IMR-90 (cell line): ENCODE measurements around the gene LARP7. TPM values are rescaled to one million over a fixed set of nuclear protein-coding genes. Genes with fewer than 3 reads are reported as not detected.

ENCODE experiments used
- ATAC-seq: fragments of 200-7000 bp; cut with Tn5 transposase; 2 replicates; pipeline ENCODE4 v1.9.1; 2020; ENCODE audit warnings: low read depth, mild to moderate bottlenecking, moderate library complexity
- BruUV-seq: library from RNA; stranded (reverse); fragments of 400-500 nt; replicated peaks from 2 replicates; lab custom pipeline; 2021; lab: Mats Ljungman, UMichigan
- CTCF ChIA-PET: fragments of 300-600 bp; formaldehyde crosslinking; extraction: SDS; loops from one replicate; lab custom pipeline; 2021; ENCODE audit warnings: antibody characterized with exemption; lab: Yijun Ruan, JAX
- POLR2A ChIA-PET: fragments of 300-600 bp; sonication (Branson Sonifier 250); formaldehyde crosslinking; loops from one replicate; lab custom pipeline; 2022; ENCODE audit warnings: antibody characterized with exemption; ENCODE audit not compliant: unreplicated experiment; lab: Charles Lee
- DNase-seq: peaks from one replicate; pipeline ENCODE4 v3.0.0; 2013
- H2AFZ ChIP-seq: replicated peaks from 2 replicates; pipeline ENCODE3; 2013; ENCODE audit warnings: low read length, mild to moderate bottlenecking; ENCODE audit not compliant: poor library complexity
- H2AK5ac ChIP-seq: 2 replicates; pipeline ENCODE4 v1.6.1; 2013; ENCODE audit warnings: low read depth, low read length, inconsistent platforms
- H2AK9ac ChIP-seq: replicated peaks from 2 replicates; pipeline ENCODE3; 2013; ENCODE audit warnings: mild to moderate bottlenecking, low read depth, low read length, moderate library complexity; ENCODE audit not compliant: poor library complexity
- H2BK120ac ChIP-seq: 2 replicates; pipeline ENCODE4 v1.6.1; 2013; ENCODE audit warnings: low read depth, low read length, inconsistent platforms
- H2BK15ac ChIP-seq: 3 replicates; pipeline ENCODE4 v1.6.1; 2013; ENCODE audit warnings: low read depth, low read length, inconsistent platforms
- H2BK20ac ChIP-seq: 2 replicates; pipeline ENCODE4 v1.6.1; 2013; ENCODE audit warnings: low read depth, mild to moderate bottlenecking, inconsistent platforms, low read length, moderate library complexity
- H2BK5ac ChIP-seq: 2 replicates; pipeline ENCODE4 v1.6.1; 2013; ENCODE audit warnings: mild to moderate bottlenecking, low read depth, low read length, inconsistent platforms; ENCODE audit not compliant: poor library complexity, severe bottlenecking
- H3K14ac ChIP-seq: replicated peaks from 2 replicates; pipeline ENCODE4 v1.6.1; 2013; ENCODE audit warnings: low read depth, low read length, inconsistent platforms
- H3K18ac ChIP-seq: 2 replicates; pipeline ENCODE4 v1.6.1; 2013; ENCODE audit warnings: low read depth, low read length, control low read depth
- H3K23ac ChIP-seq: 2 replicates; pipeline ENCODE4 v1.6.1; 2013; ENCODE audit warnings: low read depth, low read length, inconsistent platforms
- H3K27ac ChIP-seq: 2 replicates; pipeline ENCODE4 v1.5.1; 2013; ENCODE audit warnings: mild to moderate bottlenecking, control low read depth, low read length; ENCODE audit not compliant: insufficient read depth
- H3K27me3 ChIP-seq: 2 replicates; pipeline ENCODE4 v1.6.1; 2013; ENCODE audit warnings: low read length; ENCODE audit not compliant: control insufficient read depth, insufficient read depth
- H3K36me3 ChIP-seq: 2 replicates; pipeline ENCODE4 v1.6.1; 2013; ENCODE audit warnings: low read length, mixed read lengths; ENCODE audit not compliant: control insufficient read depth, insufficient read depth
- H3K4ac ChIP-seq: 2 replicates; pipeline ENCODE4 v1.6.1; 2013; ENCODE audit warnings: low read depth, low read length, inconsistent platforms
- H3K4me1 ChIP-seq: 2 replicates; pipeline ENCODE4 v1.6.1; 2013; ENCODE audit warnings: low read length, mixed read lengths; ENCODE audit not compliant: control insufficient read depth, insufficient read depth
- H3K4me2 ChIP-seq: 2 replicates; pipeline ENCODE4 v1.6.1; 2013; ENCODE audit warnings: low read depth, mild to moderate bottlenecking, control low read depth, low read length, moderate library complexity
- H3K4me3 ChIP-seq: 2 replicates; pipeline ENCODE4 v1.5.1; 2013; ENCODE audit warnings: low read depth, mild to moderate bottlenecking, control low read depth, low read length, moderate library complexity; ENCODE audit not compliant: insufficient read depth
- H3K56ac ChIP-seq: 2 replicates; pipeline ENCODE4 v1.6.1; 2013; ENCODE audit warnings: low read length, inconsistent platforms; ENCODE audit not compliant: insufficient read depth; ENCODE audit errors: extremely low read depth
- H3K79me1 ChIP-seq, 2 experiments: 2 replicates each; pipeline ENCODE4 v1.6.1; 2013; ENCODE audit warnings: low read length in 2 of 2, inconsistent platforms in 1 of 2, low read depth in 1 of 2
- H3K9ac ChIP-seq: 2 replicates; pipeline ENCODE4 v1.6.1; 2013; ENCODE audit warnings: low read depth, low read length, control low read depth
- H3K9me1 ChIP-seq: 2 replicates; pipeline ENCODE4 v1.6.1; 2013; ENCODE audit warnings: low read length, inconsistent platforms; ENCODE audit not compliant: insufficient read depth
- H3K9me3 ChIP-seq: 2 replicates; pipeline ENCODE4 v1.6.1; 2013; ENCODE audit warnings: low read length; ENCODE audit not compliant: control insufficient read depth, insufficient read depth
- H4K20me1 ChIP-seq: 2 replicates; pipeline ENCODE4 v1.6.1; 2013; ENCODE audit warnings: low read length, inconsistent platforms; ENCODE audit not compliant: insufficient read depth
- H4K5ac ChIP-seq: 2 replicates; pipeline ENCODE4 v1.6.1; 2013; ENCODE audit warnings: mild to moderate bottlenecking, low read depth, low read length, control low read depth
- H4K8ac ChIP-seq, 2 experiments: 2 replicates each; pipeline ENCODE4 v1.6.1; 2013; ENCODE audit warnings: low read depth in 2 of 2, low read length in 2 of 2, control low read depth in 1 of 2, inconsistent platforms in 1 of 2
- H4K91ac ChIP-seq: 2 replicates; pipeline ENCODE4 v1.6.1; 2013; ENCODE audit warnings: low read depth, low read length, inconsistent platforms; ENCODE audit not compliant: insufficient read depth
- BHLHE40 ChIP-seq: fragments of 150-350 bp; IDR thresholded peaks from 2 replicates; pipeline ENCODE4 v1.6.1; 2016; ENCODE audit warnings: mild to moderate bottlenecking, low read depth, low read length
- CEBPB ChIP-seq: IDR thresholded peaks from 2 replicates; pipeline ENCODE4 v1.6.1; 2012; ENCODE audit warnings: low read depth, low read length, improper control_type of control experiment
- CHD1 ChIP-seq: IDR thresholded peaks from 2 replicates; pipeline ENCODE4 v1.6.1; 2012; ENCODE audit warnings: low read depth, low read length, improper control_type of control experiment
- FOS ChIP-seq: fragments of 150-350 bp; IDR thresholded peaks from 2 replicates; pipeline ENCODE4 v1.6.1; 2016; ENCODE audit warnings: low read depth, low read length
- MAZ ChIP-seq: IDR thresholded peaks from 2 replicates; pipeline ENCODE4 v1.6.1; 2012; ENCODE audit warnings: low read depth, mild to moderate bottlenecking, low read length, improper control_type of control experiment, moderate library complexity, borderline replicate concordance
- MXI1 ChIP-seq: IDR thresholded peaks from 2 replicates; pipeline ENCODE4 v1.6.1; 2012; ENCODE audit warnings: low read depth, mild to moderate bottlenecking, low read length, moderate library complexity, borderline replicate concordance
- NFE2L2 ChIP-seq: fragments of 150-350 bp; IDR thresholded peaks from 2 replicates; pipeline ENCODE4 v1.6.1; 2016; ENCODE audit warnings: low read depth, mild to moderate bottlenecking, low read length
- POLR2A ChIP-seq: IDR thresholded peaks from 2 replicates; pipeline ENCODE4 v1.6.1; 2012; ENCODE audit warnings: mild to moderate bottlenecking, low read depth, low read length
- RAD21 ChIP-seq: IDR thresholded peaks from 2 replicates; pipeline ENCODE4 v1.6.1; 2012; ENCODE audit warnings: low read length, improper control_type of control experiment
- RCOR1 ChIP-seq: IDR thresholded peaks from 2 replicates; pipeline ENCODE4 v1.6.1; 2012; ENCODE audit warnings: mild to moderate bottlenecking, low read length, improper control_type of control experiment; ENCODE audit not compliant: insufficient replicate concordance
- SMC3 ChIP-seq: fragments of 150-350 bp; IDR thresholded peaks from 2 replicates; pipeline ENCODE4 v1.6.1; 2016; ENCODE audit warnings: low read depth, mild to moderate bottlenecking, antibody characterized with exemption, low read length, moderate library complexity
- dilution Hi-C: fragments of 300-500 bp; cut with HindIII; formaldehyde crosslinking; loops from one replicate; pipeline ENCODE4 v1.14.3; 2018; ENCODE audit warnings: low sequenced_read_pairs; ENCODE audit not compliant: unreplicated experiment
- in situ Hi-C: fragments of 300-500 bp; cut with MboI; formaldehyde crosslinking; loops from 3 replicates; pipeline ENCODE4 v1.14.3; 2019; ENCODE audit warnings: low sequenced_read_pairs, inconsistent platforms, mixed read lengths
- intact Hi-C: fragments of 100-400 bp; cut with micrococcal nuclease; formaldehyde crosslinking; loops from 2 replicates; pipeline ENCODE4 v1.10.0; 2022
- polyA plus RNA-seq, 3 experiments: library from polyadenylated mRNA; depleted of rRNA; stranded (reverse); fragments of >200 nt; gene quantifications; 2 replicates each; pipeline ENCODE4 v1.2.3, GENCODE V29; 2012; ENCODE audit warnings: low replicate concordance in 1 of 3
- total RNA-seq: library from RNA; depleted of rRNA; stranded (reverse); fragments of >200 nt; gene quantifications from 2 replicates; pipeline ENCODE4 v1.2.3, GENCODE V29; 2012
- TF ChIP-seq, protein P1 (sequence below): conservative IDR thresholded peaks from 2 replicates; pipeline ENCODE4 v1.5.1; 2012; ENCODE audit warnings: mild to moderate bottlenecking, low read depth, low read length, improper control_type of control experiment
- TF ChIP-seq, protein P2 (sequence below): fragments of 150-350 bp; IDR thresholded peaks from 2 replicates; pipeline ENCODE4 v1.6.1; 2016; ENCODE audit warnings: low read depth, mild to moderate bottlenecking, low read length, moderate library complexity, borderline replicate concordance
- TF ChIP-seq, protein P3 (sequence below): fragments of 150-350 bp; IDR thresholded peaks from 2 replicates; pipeline ENCODE4 v1.6.1; 2017; ENCODE audit warnings: mild to moderate bottlenecking, antibody characterized with exemption, low read length, low read depth

Gene LARP7
- total and polyA plus RNA-seq, 2 of the 4 experiments (the other 2 are of a cell fraction) = 5.9 to 15.3 TPM

DNA sequence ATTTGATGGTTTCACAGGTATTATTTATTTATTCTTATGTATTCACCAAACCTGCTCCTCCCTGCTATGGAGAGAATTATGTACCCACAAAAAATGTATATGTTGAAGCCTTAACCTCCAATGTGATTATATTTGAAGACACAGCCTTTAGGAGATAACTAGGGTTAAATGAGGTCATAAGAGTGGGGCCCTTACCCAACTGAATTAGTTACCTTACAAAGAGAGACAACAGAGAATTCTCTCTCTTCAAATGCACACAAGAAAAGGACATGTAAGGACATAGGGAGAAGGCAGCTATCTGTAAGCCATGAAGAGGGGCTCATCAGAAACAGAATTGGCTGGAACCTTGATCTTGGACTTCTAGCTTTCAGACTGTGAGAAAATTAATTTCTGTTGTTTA is 44.2 kb upstream of the LARP7 start:
- Histone ChIP-seq H3K27ac (no peak overlapping the region), H4K5ac (no peak overlapping the region), H3K9me1 (no peaks in the 10 kb centered on the region), H3K14ac (no peak overlapping the region), H3K36me3 (no peaks in the 10 kb centered on the region), H3K9ac (no peak overlapping the region), H2BK120ac (no peak overlapping the region), H4K91ac (no peak overlapping the region), H3K56ac (no peak overlapping the region), H2BK20ac (no peak overlapping the region), H4K20me1 (no peaks in the 10 kb centered on the region), H2BK5ac (no peak overlapping the region), H2AK5ac (no peak overlapping the region), H3K4me3 (no peak overlapping the region), H3K79me1 (no peaks in the 10 kb centered on the region), H3K27me3 (no peaks in the 10 kb centered on the region), H2AK9ac (no peak overlapping the region), H4K8ac (no peak overlapping the region), H3K4ac (no peak overlapping the region), H2AFZ (no peak overlapping the region), H3K4me2 (no peak overlapping the region), H3K4me1 (0 out of 2 replicates have a peak, but pooled peaks cover 2% of the 10 kb centered on the region), H3K9me3 (no peaks in the 10 kb centered on the region), H3K23ac (no peak overlapping the region), H3K18ac (no peak overlapping the region), H2BK15ac (no peak overlapping the region)
- no peak for TF ChIP-seq RCOR1
- TF ChIP-seq CHD1 = no peak
- TF ChIP-seq RAD21 = no peak
- TF ChIP-seq, protein P1, sequence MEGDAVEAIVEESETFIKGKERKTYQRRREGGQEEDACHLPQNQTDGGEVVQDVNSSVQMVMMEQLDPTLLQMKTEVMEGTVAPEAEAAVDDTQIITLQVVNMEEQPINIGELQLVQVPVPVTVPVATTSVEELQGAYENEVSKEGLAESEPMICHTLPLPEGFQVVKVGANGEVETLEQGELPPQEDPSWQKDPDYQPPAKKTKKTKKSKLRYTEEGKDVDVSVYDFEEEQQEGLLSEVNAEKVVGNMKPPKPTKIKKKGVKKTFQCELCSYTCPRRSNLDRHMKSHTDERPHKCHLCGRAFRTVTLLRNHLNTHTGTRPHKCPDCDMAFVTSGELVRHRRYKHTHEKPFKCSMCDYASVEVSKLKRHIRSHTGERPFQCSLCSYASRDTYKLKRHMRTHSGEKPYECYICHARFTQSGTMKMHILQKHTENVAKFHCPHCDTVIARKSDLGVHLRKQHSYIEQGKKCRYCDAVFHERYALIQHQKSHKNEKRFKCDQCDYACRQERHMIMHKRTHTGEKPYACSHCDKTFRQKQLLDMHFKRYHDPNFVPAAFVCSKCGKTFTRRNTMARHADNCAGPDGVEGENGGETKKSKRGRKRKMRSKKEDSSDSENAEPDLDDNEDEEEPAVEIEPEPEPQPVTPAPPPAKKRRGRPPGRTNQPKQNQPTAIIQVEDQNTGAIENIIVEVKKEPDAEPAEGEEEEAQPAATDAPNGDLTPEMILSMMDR = no peak
- TF ChIP-seq BHLHE40 = no peak
- no peak for TF ChIP-seq NFE2L2
- TF ChIP-seq POLR2A = no peak
- no peak for TF ChIP-seq CEBPB
- TF ChIP-seq MAZ = no peak
- TF ChIP-seq FOS = no peak
- TF ChIP-seq, protein P2, sequence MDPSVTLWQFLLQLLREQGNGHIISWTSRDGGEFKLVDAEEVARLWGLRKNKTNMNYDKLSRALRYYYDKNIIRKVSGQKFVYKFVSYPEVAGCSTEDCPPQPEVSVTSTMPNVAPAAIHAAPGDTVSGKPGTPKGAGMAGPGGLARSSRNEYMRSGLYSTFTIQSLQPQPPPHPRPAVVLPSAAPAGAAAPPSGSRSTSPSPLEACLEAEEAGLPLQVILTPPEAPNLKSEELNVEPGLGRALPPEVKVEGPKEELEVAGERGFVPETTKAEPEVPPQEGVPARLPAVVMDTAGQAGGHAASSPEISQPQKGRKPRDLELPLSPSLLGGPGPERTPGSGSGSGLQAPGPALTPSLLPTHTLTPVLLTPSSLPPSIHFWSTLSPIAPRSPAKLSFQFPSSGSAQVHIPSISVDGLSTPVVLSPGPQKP = no peak
- TF ChIP-seq MXI1 = no peak
- TF ChIP-seq, protein P3, sequence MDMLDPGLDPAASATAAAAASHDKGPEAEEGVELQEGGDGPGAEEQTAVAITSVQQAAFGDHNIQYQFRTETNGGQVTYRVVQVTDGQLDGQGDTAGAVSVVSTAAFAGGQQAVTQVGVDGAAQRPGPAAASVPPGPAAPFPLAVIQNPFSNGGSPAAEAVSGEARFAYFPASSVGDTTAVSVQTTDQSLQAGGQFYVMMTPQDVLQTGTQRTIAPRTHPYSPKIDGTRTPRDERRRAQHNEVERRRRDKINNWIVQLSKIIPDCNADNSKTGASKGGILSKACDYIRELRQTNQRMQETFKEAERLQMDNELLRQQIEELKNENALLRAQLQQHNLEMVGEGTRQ = no peak
- no peak for TF ChIP-seq SMC3
- intact Hi-C loops (no loop called here), dilution Hi-C loops (no loop called here), in situ Hi-C loops (no loop called here)
- ChIA-PET POLR2A (no interaction called here), CTCF (interaction anchor here (1.5 kb wide), 1 partner anchor 70 kb away, joined by 3 read pairs; no protein-coding TSS in a partner anchor)
- ATAC-seq (no peak), DNase-seq (no peak)
- BruUV-seq = no TSS peak
